ENCODE measurements around the gene JAML. TPM values are rescaled to one million over a fixed set of nuclear protein-coding genes. Genes with fewer than 3 reads are reported as not detected.

Gene JAML
- total and polyA plus RNA-seq, 2 of the 13 experiments (the other 11 are each of a cell fraction or from before 2014, with no cell fraction given), result 2.0 to 3.3 TPM

DNA sequence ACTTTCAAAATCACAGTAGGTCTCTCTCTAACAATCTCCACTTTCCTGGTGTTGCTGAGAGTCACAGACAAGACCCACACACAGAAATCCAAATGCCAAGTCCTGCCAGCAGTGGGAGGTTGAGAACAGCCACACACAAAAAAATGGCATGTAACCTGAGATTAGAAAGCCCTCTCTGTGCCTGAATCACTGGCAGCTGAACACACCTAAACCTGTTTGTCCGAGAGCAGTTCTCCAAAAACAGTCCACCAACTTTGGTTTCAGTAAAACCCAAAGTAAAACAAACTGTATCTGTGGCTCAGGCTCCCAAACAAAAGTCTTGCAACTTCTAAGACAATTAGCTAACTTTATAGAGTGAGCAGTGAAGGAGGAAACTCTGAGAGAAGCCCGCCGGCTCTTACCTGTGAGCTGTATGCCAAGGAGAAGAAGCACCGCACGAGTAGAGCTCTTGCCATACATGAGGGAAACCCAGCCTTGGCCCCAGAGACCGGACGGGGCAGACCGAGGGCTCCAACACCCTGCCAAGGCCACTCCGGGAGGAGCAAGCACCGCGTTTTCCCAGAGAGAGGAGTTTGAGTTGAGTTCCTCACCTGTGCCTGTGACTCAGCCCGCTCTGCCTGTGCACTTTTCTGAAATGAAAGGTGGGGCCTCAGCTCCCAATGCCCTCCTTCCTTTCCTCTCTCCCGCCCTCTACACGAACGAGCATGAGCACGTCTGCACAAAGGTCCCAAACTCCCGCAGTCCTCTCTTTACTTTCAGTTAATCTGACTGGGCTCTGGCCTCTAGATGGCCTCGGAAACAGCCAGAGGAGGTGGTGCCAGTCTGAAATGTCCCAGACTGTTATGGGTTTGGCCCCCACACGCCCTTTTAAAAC is 39.1 kb upstream of the JAML start, which contains the start of gene MPZL2 (continued):
- TF ChIP-seq, protein P1, sequence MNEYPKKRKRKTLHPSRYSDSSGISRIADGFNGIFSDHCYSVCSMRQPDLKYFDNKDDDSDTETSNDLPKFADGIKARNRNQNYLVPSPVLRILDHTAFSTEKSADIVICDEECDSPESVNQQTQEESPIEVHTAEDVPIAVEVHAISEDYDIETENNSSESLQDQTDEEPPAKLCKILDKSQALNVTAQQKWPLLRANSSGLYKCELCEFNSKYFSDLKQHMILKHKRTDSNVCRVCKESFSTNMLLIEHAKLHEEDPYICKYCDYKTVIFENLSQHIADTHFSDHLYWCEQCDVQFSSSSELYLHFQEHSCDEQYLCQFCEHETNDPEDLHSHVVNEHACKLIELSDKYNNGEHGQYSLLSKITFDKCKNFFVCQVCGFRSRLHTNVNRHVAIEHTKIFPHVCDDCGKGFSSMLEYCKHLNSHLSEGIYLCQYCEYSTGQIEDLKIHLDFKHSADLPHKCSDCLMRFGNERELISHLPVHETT (CRISPR knock-in tag; conservative IDR thresholded peaks at IDR 0.05), result no peak
- TF ChIP-seq ZNF205 (CRISPR knock-in tag; IDR thresholded peaks at IDR 0.05) (no peak), TRIM24 (CRISPR knock-in tag; IDR thresholded peaks at IDR 0.05) (no peak), AKAP8 (CRISPR knock-in tag; IDR thresholded peaks at IDR 0.05) (no peak), ZNF557 (CRISPR knock-in tag; IDR thresholded peaks at IDR 0.05) (no peak), EP300 (IDR thresholded peaks at IDR 0.05; ENCODE audit: low read depth in 2 of 2, low read length in 2 of 2) (peak in 1 of 2 experiments; percentile 18; a peak in 1 of 4 replicates), EP300 (CRISPR knock-in tag; IDR thresholded peaks at IDR 0.05; ENCODE audit: borderline replicate concordance) (no peak), ZNF460 (CRISPR knock-in tag; IDR thresholded peaks at IDR 0.05; ENCODE audit: borderline replicate concordance) (no peak), ZNF713 (CRISPR knock-in tag; IDR thresholded peaks at IDR 0.05) (no peak), ZMYM3 (CRISPR knock-in tag; IDR thresholded peaks at IDR 0.05) (peak; percentile 40; the same call in 1 of the 2 replicates)
- TF ChIP-seq, protein P2, sequence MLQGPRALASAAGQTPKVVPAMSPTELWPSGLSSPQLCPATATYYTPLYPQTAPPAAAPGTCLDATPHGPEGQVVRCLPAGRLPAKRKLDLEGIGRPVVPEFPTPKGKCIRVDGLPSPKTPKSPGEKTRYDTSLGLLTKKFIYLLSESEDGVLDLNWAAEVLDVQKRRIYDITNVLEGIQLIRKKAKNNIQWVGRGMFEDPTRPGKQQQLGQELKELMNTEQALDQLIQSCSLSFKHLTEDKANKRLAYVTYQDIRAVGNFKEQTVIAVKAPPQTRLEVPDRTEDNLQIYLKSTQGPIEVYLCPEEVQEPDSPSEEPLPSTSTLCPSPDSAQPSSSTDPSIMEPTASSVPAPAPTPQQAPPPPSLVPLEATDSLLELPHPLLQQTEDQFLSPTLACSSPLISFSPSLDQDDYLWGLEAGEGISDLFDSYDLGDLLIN (CRISPR knock-in tag; IDR thresholded peaks at IDR 0.05; ENCODE audit: borderline replicate concordance), result no peak
- TF ChIP-seq, protein P3, sequence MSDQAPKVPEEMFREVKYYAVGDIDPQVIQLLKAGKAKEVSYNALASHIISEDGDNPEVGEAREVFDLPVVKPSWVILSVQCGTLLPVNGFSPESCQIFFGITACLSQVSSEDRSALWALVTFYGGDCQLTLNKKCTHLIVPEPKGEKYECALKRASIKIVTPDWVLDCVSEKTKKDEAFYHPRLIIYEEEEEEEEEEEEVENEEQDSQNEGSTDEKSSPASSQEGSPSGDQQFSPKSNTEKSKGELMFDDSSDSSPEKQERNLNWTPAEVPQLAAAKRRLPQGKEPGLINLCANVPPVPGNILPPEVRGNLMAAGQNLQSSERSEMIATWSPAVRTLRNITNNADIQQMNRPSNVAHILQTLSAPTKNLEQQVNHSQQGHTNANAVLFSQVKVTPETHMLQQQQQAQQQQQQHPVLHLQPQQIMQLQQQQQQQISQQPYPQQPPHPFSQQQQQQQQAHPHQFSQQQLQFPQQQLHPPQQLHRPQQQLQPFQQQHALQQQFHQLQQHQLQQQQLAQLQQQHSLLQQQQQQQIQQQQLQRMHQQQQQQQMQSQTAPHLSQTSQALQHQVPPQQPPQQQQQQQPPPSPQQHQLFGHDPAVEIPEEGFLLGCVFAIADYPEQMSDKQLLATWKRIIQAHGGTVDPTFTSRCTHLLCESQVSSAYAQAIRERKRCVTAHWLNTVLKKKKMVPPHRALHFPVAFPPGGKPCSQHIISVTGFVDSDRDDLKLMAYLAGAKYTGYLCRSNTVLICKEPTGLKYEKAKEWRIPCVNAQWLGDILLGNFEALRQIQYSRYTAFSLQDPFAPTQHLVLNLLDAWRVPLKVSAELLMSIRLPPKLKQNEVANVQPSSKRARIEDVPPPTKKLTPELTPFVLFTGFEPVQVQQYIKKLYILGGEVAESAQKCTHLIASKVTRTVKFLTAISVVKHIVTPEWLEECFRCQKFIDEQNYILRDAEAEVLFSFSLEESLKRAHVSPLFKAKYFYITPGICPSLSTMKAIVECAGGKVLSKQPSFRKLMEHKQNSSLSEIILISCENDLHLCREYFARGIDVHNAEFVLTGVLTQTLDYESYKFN (CRISPR knock-in tag; conservative IDR thresholded peaks at IDR 0.05), result peak; percentile 53
- TF ChIP-seq, protein P4, sequence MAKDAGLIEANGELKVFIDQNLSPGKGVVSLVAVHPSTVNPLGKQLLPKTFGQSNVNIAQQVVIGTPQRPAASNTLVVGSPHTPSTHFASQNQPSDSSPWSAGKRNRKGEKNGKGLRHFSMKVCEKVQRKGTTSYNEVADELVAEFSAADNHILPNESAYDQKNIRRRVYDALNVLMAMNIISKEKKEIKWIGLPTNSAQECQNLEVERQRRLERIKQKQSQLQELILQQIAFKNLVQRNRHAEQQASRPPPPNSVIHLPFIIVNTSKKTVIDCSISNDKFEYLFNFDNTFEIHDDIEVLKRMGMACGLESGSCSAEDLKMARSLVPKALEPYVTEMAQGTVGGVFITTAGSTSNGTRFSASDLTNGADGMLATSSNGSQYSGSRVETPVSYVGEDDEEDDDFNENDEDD (CRISPR knock-in tag; IDR thresholded peaks at IDR 0.05; ENCODE audit: borderline replicate concordance), result peak; percentile 79; the same call in 1 of the 2 replicates
- TF ChIP-seq, protein P5, sequence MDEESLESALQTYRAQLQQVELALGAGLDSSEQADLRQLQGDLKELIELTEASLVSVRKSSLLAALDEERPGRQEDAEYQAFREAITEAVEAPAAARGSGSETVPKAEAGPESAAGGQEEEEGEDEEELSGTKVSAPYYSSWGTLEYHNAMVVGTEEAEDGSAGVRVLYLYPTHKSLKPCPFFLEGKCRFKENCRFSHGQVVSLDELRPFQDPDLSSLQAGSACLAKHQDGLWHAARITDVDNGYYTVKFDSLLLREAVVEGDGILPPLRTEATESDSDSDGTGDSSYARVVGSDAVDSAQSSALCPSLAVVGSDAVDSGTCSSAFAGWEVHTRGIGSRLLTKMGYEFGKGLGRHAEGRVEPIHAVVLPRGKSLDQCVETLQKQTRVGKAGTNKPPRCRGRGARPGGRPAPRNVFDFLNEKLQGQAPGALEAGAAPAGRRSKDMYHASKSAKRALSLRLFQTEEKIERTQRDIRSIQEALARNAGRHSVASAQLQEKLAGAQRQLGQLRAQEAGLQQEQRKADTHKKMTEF (CRISPR knock-in tag; IDR thresholded peaks at IDR 0.05), result peak; percentile 17; the same call in 1 of the 2 replicates
- TF ChIP-seq, protein P6, sequence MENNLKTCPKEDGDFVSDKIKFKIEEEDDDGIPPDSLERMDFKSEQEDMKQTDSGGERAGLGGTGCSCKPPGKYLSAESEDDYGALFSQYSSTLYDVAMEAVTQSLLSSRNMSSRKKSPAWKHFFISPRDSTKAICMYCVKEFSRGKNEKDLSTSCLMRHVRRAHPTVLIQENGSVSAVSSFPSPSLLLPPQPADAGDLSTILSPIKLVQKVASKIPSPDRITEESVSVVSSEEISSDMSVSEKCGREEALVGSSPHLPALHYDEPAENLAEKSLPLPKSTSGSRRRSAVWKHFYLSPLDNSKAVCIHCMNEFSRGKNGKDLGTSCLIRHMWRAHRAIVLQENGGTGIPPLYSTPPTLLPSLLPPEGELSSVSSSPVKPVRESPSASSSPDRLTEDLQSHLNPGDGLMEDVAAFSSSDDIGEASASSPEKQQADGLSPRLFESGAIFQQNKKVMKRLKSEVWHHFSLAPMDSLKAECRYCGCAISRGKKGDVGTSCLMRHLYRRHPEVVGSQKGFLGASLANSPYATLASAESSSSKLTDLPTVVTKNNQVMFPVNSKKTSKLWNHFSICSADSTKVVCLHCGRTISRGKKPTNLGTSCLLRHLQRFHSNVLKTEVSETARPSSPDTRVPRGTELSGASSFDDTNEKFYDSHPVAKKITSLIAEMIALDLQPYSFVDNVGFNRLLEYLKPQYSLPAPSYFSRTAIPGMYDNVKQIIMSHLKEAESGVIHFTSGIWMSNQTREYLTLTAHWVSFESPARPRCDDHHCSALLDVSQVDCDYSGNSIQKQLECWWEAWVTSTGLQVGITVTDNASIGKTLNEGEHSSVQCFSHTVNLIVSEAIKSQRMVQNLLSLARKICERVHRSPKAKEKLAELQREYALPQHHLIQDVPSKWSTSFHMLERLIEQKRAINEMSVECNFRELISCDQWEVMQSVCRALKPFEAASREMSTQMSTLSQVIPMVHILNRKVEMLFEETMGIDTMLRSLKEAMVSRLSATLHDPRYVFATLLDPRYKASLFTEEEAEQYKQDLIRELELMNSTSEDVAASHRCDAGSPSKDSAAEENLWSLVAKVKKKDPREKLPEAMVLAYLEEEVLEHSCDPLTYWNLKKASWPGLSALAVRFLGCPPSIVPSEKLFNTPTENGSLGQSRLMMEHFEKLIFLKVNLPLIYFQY (CRISPR knock-in tag; IDR thresholded peaks at IDR 0.05; ENCODE audit: borderline replicate concordance), result no peak
